ENCODE results near the gene DNAJA1. TPM values are rescaled to one million over a fixed set of nuclear protein-coding genes. Genes with fewer than 3 reads are reported as not detected.

Gene DNAJA1
- total and polyA plus RNA-seq, 10 donors: 25.8 to 113 (median 76.8) TPM

DNA sequence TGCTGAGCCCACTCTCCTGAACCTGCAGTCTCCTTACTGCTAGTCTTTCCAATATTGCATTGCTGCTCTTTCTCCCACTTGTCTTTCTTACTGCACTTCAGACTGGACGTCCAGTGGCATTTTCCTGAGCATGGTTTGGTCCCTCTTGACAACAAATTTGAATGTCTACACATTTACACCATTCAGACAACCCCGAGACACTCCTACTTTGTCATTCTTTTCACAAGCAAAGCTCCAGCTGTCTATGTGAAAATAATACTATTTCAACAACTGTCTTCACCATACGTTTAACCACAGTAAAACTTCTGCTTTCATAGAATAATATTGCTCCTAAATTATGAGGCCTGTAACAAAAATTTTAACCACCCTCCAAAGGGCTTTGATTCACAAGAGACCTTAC is 13.2 kb upstream of the DNAJA1 start:
- Histone ChIP-seq H3K4me1 (no peaks in the 10 kb centered on the region), H3K27me3 (replicated peaks in 1 of 7) (no peaks in the 10 kb centered on the region), H3K4me3 (no peak overlapping the region), H3K36me3 (no peaks in the 10 kb centered on the region), H3K9me3 (no peaks in the 10 kb centered on the region), H3K27ac (no peak overlapping the region)
- intact Hi-C loops (cut with DNase I; ENCODE audit: low total_unique reads): no loop called here
- DNase-seq: no peak
- WGBS, 5 donors: 46 to 80% (median 60%) methylated on average over 3 of the region's 3 CpGs
- no peak for TF ChIP-seq CTCF (IDR thresholded peaks at IDR 0.05 in 8 of 11, conservative IDR thresholded peaks at IDR 0.05 in 3 of 11)
- no peak for TF ChIP-seq POLR2A (IDR thresholded peaks at IDR 0.05)
- no peak for TF ChIP-seq POLR2AphosphoS5 (IDR thresholded peaks at IDR 0.05)

DNA sequence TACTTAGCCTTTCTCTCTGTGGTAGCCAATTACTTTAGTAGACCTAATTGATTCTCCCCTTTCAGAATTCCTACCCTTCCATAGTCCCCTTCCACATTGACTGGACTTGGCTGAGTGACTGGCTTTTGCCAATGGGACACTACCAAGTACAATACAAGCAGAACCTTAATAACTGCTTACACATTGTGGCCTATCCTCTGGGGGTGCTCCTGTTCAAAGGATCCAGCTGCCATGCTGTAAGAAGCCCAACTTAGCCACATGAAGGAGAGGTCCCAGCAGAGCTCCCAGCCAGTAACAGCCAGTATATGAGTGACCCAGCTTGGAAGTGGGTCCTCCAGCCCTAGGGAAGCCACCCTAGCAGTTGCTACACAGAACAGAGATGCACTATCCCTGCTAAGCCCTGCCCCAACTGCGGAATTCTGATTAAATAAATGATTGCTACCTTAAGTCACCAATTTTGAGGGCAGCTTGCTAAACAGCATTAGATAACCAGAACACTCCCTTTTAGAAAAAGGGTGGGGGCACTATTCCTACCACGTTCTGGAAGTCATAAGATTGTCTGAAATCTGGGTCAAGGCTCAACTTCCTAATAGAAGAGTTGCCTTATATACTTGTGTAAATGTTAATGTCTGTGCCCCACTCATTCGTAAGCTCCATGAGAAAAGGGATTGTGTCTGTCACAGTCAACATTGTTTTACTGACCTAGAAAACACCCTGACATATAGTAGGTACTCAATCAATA is 12.6 kb upstream of the DNAJA1 start:
- Histone ChIP-seq H3K4me3 (no peak overlapping the region), H3K9me3 (no peaks in the 10 kb centered on the region), H3K27ac (no peak overlapping the region), H3K4me1 (no peaks in the 10 kb centered on the region), H3K27me3 (replicated peaks in 1 of 7) (no peaks in the 10 kb centered on the region), H3K36me3 (no peaks in the 10 kb centered on the region)
- TF ChIP-seq POLR2AphosphoS5 (IDR thresholded peaks at IDR 0.05): no peak
- TF ChIP-seq POLR2A (IDR thresholded peaks at IDR 0.05): no peak
- TF ChIP-seq CTCF (IDR thresholded peaks at IDR 0.05 in 8 of 11, conservative IDR thresholded peaks at IDR 0.05 in 3 of 11): no peak
- intact Hi-C loops (cut with DNase I; ENCODE audit: low total_unique reads): no loop called here
- WGBS, 5 donors: 71 to 88% (median 77%) methylated on average over 3 of the region's 3 CpGs
- DNase-seq: no peak

- WGBS, 5 donors: 60 to 100% (median 89%) methylated on average over 2 of the region's 2 CpGs
- Histone ChIP-seq H3K36me3 (peaks cover 0 to 12% (median 2%) of the 10 kb centered on the region in 6 donors), H3K4me3 (no peak overlapping the region), H3K27ac (no peak overlapping the region), H3K4me1 (no peaks in the 10 kb centered on the region), H3K27me3 (replicated peaks in 1 of 7) (no peaks in the 10 kb centered on the region), H3K9me3 (no peaks in the 10 kb centered on the region)
- DNase-seq: no peak
- TF ChIP-seq POLR2AphosphoS5 (IDR thresholded peaks at IDR 0.05) (no peak), CTCF (IDR thresholded peaks at IDR 0.05 in 8 of 11, conservative IDR thresholded peaks at IDR 0.05 in 3 of 11) (no peak), POLR2A (IDR thresholded peaks at IDR 0.05) (no peak)
- intact Hi-C loops (cut with DNase I; ENCODE audit: low total_unique reads): no loop called here
Observed at GRCh38 chr9:33013962-33014664, 11.0 kb upstream of the DNAJA1 start.

- intact Hi-C loops (cut with DNase I; ENCODE audit: low total_unique reads): no loop called here
- no peak for DNase-seq
- 67 to 87% (median 77%) methylated on average over 1 of the region's 1 CpG for WGBS, 5 donors
Observed at GRCh38 chr9:33014665-33015014, 10.4 kb upstream of the DNAJA1 start.

More at GRCh38 chr9:33014665-33015014, 10.4 kb upstream of the DNAJA1 start:
- Histone ChIP-seq H3K9me3 (no peaks in the 10 kb centered on the region), H3K27ac (no peak overlapping the region), H3K36me3 (peaks cover 0 to 15% (median 3%) of the 10 kb centered on the region in 6 donors), H3K4me1 (no peaks in the 10 kb centered on the region), H3K4me3 (no peak overlapping the region), H3K27me3 (replicated peaks in 1 of 7) (no peaks in the 10 kb centered on the region)
- TF ChIP-seq CTCF (IDR thresholded peaks at IDR 0.05 in 8 of 11, conservative IDR thresholded peaks at IDR 0.05 in 3 of 11): no peak
- no peak for TF ChIP-seq POLR2A (IDR thresholded peaks at IDR 0.05)
- TF ChIP-seq POLR2AphosphoS5 (IDR thresholded peaks at IDR 0.05): no peak

All from spleen (tissue), 11 donors.